Stimulated activated CD8-positive, alpha-beta memory T cell treated with anti-CD3 and anti-CD28 coated beads, Interleukin-12 subunit alpha, Interleukin-12 subunit beta, amount 100 ng/mL, for 24 hours (primary cell): Measurements from ENCODE around the gene SLC35F6.
A peak's percentile ranks its signal among the peaks of the same experiment; 100 is the strongest.
"Not testable (repeated sequence)": the region's sequence is repeated elsewhere in the genome, so short reads cannot be mapped to it uniquely, and the experiment has no call there.

ENCODE experiments used
- DNase-seq: peaks from one replicate; pipeline ENCODE4 v3.0.0-alpha.2; 2020; ENCODE audit errors: extremely low read depth

SLC35F6 gene

DNA sequence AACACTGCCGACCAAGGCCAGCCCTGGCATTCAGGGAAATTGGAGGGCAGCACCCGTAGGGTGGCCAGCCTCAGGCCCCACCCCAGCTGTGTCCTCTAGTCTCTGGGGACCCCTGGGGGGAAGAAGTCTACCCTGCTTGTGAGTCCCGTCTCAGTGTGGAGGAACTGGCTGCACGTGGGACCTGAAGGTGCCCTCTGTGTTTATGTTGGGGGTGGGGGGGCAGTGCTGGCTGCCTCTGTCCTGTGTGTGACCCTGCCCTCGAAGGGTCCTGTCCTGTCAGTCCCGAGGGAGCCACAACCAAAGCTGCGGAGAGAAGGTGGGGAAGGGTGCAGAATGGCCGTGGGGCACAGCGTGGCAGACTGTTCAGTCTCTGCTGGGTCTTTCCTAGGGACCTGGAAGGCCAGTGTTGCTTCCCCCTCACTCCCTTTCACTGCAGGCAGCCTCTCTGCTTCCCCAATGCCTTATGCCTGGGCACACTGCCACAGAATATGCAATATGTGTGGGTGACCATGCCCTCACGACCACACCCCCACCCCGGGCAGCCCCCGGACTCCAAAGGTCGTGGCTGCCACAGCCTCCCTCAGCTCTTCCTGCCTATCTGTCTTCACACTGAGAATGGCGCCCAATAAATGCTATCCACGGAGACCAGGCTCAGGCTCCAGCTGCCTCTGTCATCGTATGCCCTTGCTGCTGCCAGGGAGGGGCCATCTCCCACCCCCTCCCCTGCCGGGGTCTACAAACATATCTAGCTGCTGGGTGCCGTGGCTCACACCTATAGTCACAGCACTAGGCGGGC, 33.3 kb upstream of the SLC35F6 start:
- no peak for DNase-seq

DNA sequence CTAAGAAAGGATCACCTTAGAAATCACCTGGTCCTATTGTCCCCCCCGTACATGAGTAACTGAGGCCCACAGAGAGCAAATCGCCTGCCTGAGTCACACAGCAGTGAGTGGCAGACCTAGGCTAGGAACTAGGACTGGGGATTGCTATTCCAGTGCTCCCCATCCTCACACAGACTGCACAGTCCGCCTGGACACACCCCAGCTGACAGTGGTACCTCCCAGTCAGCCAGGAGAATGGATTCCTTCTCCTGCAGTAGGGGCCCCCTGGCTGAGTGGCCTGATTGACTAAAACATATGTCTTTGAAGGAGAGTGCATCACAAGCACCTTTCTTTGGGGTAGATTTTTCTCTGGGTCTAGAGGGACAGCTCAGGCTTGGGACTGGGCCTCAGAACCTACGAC, 32.4 kb upstream of the SLC35F6 start:
- DNase-seq: no peak

DNA sequence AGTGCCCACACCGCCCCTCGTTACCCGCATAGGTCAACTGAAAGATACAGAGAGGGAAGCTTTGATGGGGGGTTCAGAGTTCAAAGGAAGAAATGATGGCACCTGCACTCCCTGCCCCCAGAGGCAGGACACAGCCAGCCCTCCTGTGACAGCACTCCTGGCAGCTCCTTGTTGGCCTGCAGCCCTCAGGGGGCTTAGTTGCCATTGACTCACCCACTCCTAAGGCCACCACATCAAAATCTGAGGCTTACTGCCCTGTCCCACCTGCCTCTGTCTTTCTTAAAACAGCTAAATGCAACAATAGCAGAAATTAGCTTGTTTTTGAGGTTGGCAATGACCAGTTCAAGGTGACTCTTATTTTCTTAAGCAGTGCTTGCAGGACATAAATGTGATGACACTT, 31.6 kb upstream of the SLC35F6 start:
- no peak for DNase-seq

DNA sequence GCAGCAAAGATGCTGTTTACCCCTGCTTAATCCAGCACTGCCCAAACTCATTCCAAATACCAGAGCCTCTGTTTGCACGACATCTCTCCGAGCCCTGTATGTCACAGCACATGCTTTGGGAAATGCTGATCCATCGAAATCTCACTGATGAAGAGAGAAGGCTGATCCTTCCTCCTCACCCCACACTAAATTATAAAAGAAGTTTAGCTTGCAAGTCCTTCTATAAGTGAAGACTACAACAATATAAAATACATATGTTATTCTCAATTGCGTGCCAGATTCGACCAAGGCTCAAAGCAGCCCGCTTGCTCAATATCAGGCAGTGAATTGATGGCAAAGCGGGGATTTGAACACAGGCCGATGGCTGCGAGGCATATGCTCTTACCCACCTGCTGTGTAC, 30.7 kb upstream of the SLC35F6 start:
- DNase-seq: no peak

DNA sequence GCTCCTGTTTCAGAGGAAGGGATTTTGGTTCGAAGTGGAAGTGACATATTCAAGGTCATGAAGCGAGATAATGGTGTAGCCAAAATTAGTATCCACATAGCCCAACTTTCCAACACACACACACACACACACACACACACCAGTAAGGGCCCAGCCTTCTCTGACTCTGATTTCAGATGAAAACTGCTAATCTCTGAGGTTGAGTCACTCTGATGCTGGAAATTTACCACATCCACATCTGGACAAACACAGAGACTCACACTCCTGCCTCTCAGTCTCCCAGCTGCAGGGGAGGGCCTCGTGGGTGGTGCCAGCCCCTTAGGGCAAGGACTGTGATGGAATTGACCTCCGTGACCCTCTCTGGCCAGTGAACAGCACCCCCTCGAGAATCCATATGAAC, 29.0 kb upstream of the SLC35F6 start:
- no peak for DNase-seq

DNA sequence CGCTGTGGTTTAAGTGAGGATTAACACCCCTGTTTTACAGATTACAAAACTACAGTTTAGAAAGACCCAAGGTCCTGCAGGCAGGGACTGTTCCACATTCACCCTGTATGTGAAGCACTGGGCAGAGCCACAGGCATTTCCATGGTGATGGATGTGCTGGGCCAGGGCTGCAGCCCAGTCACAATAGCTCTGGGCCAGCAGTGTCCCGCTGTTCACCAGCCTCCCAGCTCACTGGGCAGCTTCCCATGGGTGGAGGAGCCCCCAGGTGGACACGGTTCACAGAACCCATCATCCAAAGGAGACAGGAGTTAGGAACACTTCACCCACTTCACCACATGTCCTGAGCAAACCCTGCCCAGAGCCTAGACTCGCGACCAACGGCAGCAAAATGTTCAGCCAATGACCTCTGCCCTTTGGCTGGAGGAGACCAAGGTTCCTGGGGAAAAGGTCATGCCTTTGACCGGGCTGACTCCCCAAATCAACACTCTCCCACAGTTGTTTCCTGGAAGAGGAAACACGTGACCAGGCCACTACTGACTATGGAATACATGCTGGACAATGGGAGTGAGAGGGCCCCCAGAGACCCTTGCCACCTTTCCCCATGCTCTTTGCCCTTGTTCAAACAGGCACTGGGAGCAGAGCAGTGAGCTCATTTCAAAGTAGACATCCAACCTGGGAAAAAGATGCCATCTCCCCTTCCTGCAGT, 28.0 kb upstream of the SLC35F6 start:
- no peak for DNase-seq

DNA sequence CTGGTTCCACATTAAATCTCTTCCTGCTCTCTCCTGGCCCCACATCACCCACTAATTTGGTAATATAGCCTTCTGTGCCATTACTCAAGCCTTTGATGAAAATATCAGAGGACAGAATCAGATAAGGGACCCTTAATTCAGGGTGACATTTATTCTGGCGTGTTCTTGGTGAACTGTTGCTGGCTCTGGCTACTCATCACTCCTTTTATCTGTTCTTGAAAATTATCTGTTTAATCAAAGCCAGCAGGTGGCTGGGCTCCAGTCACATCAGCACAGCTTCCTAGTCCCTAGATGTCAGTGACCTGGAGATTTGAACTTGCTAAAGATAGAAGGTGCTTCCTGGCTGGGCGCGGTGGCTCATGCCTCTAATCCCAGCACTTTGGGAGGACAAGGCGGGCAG, 26.9 kb upstream of the SLC35F6 start:
- DNase-seq: no peak

DNA sequence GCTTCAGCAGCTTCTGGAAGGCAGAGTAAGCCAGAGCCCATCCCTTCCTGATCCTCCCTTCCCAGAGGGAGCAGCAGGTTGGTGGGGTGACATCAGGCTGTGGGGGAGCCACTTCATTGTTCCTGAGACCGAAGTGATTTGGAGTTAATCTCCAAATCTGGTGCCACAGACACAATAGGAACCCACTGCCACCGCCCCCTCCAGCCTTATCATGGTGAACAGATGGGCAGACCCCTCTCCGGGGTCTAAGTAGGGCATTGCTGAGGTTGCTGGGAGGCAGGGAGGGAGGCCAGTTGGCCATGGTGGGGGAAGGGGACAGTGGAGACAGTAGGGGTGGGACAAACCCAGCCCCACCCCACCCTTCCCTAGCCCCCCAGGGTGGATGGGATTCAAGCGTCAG, 25.6 kb upstream of the SLC35F6 start:
- no peak for DNase-seq

DNA sequence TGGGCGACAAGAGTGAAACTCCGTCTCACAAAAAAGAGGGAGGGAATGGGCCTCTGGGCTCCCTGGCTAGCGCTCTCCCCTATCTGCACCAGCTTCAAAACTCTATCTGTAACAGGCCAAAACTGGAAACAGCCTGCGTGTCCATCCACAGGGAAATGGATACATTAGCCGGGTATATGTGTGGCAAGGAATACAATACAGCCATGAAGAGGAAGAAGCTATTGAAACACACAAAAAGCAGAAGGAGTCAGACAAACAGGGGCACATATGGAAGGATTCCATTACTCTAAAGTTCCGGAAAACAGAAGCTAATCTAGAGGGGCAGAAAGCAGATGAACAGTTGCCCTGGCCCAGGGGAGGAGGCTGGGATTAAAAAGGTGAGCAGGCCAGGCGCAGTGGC, 24.6 kb upstream of the SLC35F6 start:
- no peak for DNase-seq

DNA sequence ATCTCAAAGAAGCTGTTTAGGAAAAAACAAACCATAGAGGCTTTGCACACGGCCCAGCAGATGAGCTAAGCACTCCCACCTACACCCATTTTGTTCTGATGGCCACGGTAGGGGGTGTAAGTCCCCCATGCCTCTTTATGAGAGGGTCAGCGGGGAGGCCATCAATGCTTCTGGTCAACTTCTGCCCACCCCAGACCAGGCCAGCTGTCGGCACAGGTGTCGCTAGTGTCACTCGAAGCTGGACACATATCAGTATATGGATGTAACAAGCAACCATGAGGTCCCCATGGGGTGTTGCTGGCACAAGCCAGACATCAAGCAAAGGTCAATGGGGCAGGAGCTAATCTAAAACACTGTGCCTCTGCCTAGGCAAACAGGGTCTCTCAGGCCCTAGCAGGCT, 23.7 kb upstream of the SLC35F6 start:
- DNase-seq: no peak

DNA sequence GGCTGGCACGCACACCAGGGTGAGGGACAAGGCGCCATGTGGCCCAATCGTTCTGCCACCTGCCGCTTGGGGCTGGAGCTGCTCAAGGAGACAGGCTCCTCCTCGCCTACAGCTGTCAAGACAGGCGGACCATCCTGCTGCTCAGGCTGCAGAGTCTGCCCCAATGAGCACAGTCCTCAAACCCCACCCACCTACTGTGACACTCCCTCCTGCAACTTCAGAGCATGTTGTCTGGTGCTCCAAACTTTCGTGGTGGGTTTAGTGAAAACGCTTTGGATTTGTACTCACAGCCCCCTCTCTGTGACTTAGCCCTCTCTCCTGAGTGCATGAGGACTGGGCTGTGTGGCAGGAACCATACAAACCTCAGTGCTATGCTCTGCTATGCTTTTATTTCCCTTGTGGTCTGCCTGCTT, 23.2 kb upstream of the SLC35F6 start:
- no peak for DNase-seq

DNA sequence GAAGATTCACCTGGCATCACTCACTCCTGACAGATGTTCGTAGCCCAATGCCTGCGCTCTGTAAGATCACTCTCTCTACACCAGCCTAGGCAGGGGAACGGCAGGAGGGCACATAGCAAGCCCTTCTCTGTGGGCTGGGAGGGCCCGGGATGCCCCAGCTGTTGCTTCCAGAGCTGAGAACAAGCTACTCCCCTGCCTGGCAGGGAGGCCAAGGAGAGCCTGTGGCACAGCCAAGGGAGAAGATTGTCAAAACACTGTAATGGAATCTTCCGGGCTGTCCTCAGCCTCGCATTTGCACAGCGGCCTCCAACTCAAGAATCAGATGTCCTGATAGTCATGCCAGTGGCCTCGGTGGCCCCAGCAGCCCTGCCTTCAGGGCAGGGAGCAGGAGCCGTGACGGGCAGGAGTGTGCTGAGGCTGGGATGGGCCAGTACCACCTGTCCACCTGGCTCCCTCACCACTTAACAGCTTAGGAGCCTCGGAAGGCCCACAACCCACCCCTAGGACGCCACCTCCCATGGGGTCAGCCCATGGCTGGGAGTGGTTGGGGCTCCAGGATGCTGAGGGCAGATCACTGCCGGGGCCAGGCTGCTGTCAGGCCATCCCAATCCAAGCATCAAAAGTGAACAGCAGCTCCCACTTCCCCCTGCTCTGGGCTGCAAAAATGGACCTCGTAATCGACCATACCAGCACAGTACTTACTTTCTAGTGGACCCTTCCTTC, 21.9 kb upstream of the SLC35F6 start:
- no peak for DNase-seq

DNA sequence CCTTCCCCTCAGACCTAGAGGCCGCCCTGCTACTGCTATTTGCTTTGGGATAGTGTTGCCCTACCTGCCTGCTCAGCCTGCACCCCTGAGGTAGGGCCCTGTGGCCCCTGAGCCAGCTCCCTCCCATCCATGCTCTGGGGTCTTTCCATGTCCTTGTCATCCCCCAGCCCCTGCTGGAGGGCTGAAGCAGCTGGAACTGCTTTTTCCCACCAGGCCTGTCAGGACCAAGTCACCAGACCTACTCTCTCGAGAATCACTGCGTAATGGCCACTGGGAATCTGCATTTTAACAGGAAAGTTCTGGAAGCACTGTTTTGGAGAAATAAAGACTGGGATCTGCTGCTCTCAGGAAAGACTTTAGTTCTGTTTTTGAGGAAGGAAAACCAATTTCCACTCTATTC, 20.2 kb upstream of the SLC35F6 start:
- no peak for DNase-seq

DNA sequence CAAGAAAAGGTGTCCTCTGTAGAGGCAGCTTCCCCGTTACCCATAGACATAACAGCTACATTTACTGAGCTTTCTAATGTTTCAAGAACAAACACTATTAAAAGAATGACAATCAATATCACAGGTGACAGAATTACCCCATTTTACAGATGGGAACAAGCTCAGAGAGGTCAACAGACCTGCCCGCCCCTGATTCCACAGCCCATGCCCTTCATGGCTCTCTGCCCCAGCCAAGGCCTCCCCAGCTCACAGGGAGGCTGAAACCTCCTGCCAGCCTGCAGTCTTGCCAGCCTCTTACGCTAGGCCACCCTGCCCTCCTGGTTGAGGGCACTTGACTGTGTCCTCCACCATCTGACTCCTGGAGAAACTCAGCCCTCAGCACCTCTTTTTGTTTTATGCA, 19.1 kb upstream of the SLC35F6 start:
- DNase-seq: no peak

DNA sequence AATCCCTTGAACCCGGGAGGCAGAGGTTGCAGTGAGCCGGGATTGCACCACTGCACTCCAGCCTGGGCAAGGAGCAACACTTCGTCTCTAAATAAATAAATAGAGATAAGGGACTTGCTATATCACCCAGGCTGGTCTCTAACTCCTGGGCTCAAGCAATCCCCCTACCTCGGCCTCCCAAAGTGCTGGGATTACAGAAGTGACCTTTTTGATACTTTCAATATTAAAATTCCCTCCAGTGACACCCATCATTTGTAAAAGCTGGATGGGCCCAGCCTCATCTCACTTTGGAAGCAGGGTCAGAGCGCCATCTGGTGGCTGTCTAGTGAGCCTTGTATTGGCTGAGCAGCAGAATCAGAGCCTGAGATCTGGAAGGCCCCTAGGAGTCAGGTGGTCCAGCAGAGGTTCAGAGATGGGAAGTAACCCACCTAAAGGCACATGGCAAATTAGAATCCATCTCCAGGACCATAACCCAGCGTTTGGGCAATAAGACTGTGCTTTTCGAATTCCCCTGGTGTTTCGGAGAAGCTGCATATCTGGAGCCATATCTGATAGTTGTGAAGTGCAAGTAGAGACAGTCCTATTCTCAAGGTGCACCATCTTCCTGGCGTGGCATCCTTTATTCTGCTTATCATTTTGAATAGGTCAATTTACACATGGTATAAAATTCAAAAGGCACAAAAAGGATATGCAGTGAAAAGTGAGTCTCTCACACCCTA, 18.3 kb upstream of the SLC35F6 start:
- peak; percentile 44 for DNase-seq

DNA sequence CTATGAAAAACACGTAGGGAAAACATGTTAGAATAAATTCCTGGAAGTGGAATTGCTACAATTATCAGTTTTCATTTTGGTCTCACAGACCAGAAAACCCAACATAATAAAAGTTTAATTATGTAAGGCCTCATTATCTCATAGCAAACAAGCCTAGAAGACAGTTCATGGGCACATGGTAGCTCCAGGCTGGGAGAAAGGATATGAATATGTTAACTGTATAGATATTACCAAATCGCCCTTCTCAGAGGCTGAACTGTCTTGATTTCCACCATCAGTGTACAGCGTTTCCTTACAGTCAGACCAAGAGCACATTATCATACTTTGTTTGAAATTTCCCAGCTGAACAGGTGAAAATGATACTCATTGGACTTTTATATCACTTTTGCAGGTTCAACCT, 17.1 kb upstream of the SLC35F6 start:
- DNase-seq: no peak

DNA sequence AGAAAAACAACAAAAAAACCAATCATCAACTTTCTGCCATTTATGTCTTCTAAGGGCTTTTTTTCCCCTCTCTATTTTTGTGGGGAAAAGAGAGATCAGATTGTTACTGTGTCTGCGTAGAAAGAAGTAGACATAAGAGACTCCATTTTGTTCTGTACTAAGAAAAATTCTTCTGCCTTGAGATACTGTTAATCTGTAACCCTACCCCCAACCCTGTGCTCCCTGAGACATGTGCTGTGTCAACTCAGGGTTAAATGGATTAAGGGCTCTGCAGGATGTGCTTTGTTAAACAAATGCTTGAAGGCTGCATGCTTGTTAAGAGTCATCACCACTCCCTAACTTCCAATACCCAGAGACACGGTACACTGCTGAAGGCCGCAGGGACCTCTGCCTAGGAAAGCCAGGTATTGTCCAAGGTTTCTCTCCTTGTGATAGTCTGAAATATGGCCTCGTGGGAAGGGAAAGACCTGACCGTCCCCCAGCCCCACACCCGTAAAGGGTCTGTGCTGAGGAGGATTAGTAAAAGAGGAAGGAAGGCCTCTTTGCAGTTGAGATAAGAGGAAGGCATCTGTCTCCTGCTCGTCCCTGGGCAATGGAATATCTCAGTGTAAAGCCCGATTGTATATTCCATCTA, 14.2 kb upstream of the SLC35F6 start:
- not testable (repeated sequence) for DNase-seq

DNA sequence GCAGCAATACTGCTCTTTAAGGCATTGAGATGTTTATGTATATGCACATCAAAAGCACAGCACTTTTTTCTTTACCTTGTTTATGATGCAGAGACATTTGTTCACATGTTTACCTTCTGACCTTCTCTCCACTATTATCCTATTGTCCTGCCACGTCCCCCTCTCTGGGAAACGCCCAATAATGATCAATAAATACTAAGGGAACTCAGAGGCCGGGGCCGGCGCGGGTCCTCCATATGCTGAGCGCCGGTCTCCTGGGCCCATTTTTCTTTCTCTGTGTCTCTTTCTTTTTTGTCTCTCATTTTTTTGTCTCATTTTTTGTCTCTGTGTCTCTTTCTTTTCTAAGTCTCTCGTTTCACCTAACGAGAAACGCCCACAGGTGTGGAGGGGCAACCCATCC, 13.6 kb upstream of the SLC35F6 start:
- DNase-seq: not testable (repeated sequence)

DNA sequence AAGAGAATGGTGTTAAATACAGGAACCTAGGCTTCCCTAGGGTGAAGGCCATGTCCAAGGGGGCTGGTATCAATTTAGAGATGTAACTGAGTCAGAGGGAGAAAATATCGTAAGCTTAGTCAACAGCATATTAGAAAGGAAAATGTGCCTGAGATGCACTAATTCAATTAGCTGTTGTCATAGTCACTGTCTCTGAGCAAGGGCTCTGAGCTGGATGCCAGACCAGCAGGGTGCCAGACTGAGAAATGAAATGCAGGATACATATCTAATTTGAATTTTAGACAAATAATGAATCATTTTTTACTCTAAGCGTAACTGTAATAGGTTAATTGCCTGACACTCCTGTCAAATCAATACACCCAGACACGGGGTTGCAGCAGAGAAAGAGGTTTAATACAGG, 11.4 kb upstream of the SLC35F6 start:
- no peak for DNase-seq

DNA sequence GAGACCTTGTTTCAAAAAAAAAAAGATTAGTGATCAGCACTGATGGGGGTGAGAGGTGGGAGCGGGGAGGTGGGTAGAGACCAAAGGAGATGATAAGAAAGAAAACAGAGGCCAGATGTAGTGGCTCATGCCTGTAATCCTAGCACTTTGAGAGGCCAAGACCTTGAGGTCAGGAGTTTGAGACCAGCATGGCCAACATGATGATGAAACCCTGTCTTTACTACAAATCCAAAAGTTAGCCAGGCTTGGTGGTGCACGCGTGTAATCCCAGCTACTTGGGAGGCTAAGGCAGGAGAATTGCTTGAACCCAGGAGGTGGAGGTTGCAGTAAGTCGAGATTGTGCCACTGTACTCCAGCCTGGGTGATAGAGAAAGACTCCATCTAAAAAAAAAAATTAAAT, 9.5 kb upstream of the SLC35F6 start:
- DNase-seq: no peak

DNA sequence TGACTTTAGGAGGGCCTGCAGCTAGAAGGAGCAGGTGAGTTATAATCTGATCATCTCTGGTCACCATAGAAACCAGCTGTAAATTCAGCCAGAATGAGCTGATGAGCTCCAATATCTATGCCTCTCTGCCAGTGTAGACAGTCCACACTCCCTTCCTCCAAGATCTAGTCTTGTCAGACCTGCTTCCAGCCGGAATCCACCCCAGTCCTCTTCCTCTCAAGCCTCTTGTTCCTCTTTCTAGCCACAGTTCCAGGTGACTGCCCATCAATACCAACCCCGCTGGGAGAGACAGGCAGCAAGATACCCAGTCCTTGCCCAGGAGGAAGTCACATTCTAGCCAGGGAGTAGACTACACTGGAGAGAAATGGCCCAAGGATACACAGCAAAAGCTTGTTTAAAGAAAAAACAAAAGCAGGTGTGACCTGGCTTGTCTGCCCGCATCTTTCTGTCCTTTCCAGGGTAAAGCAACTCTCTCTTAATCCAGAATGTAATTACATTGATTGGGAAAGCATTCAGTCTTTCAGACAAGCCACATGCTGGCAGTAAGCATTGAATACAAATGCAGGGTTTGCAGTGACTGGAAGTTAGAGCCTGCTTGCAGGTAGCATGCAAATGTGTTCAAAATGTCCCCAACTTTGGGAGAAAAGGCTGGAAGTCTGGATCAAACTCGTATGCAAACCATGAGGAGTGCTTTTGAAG, 9.0 kb upstream of the SLC35F6 start:
- DNase-seq: no peak
